Posterior vena cava (tissue), 2 donors: ENCODE data around the gene CCL4. TPM values are rescaled to one million over a fixed set of nuclear protein-coding genes. Genes with fewer than 3 reads are reported as not detected.
"Not testable (repeated sequence)": the region's sequence is repeated elsewhere in the genome, so short reads cannot be mapped to it uniquely, and the experiment has no call there.

Source experiments
- DNase-seq: peaks from one replicate; pipeline ENCODE4 v3.0.0-alpha.2; 2020; ENCODE audit warnings: low spot score
- intact Hi-C, 2 donors: fragments of 100-400 bp; cut with DNase I; formaldehyde crosslinking; loops; one replicate each; pipeline versions ENCODE4 v1.14.1 to v1.14.2; 2022 to 2023
- long read RNA-seq, 2 donors: library from polyadenylated mRNA; unstranded; transcript quantifications; one replicate each; pipeline ENCODE4 v2.0.0, GENCODE V29; 2020 to 2021
- total RNA-seq, 2 donors: library from RNA; stranded (reverse); fragmentation: NEBNext Ultra II Directional; extraction: Animal tissue kit (Norgen Biotek cat#: 25700); gene quantifications; one replicate each; pipeline ENCODE4 v1.2.1, GENCODE V29; 2021
- donor health status: DM: yes; HTN: yes; CAD: no.
- donor health status: DM: yes; HTN: yes; CAD: no.

The CCL4 gene
- total RNA-seq, result 1 to 10 TPM; 2.3 to 2.6 TPM
- long read RNA-seq, donor 1, partial matches to known transcripts, result 0 of 1 reads
- long read RNA-seq, donor 1, other reads (novel, unspliced or antisense), result 0 of 1 reads
- long read RNA-seq, donor 2, result 0 reads

- DNase-seq, intact Hi-C loops: not testable (repeated sequence)
Observed at GRCh38 chr17:36103401-36103975, at the start of gene CCL4. TSS of gene CCL4 (plus strand) at chr17:36103827. CDS start at chr17:36103906, 79 bp downstream.

- intact Hi-C loops, result no loop called here
- DNase-seq, result no peak
Observed at GRCh38 chr17:36055171-36055570, 48.5 kb upstream of the CCL4 start.

GRCh38 chr17:36055921-36056520, 47.6 kb upstream of the CCL4 start:
- intact Hi-C loops, result no loop called here
- DNase-seq, result no peak

GRCh38 chr17:36057911-36058310, 45.7 kb upstream of the CCL4 start:
- intact Hi-C loops, result no loop called here
- DNase-seq, result no peak

GRCh38 chr17:36059406-36059805, 44.2 kb upstream of the CCL4 start:
- intact Hi-C loops, result no loop called here
- no peak for DNase-seq

- no peak for DNase-seq
- intact Hi-C loops, result no loop called here
Observed at GRCh38 chr17:36060816-36061215, 42.8 kb upstream of the CCL4 start.

- DNase-seq, result no peak
- intact Hi-C loops, result no loop called here
Observed at GRCh38 chr17:36063786-36064541, 39.7 kb upstream of the CCL4 start, which contains the start of gene CCL18. TSS of gene CCL18 (plus strand) at chr17:36064272. CDS start at chr17:36064343, 71 bp downstream.

GRCh38 chr17:36066365-36066985, 37.2 kb upstream of the CCL4 start:
- DNase-seq, result no peak
- intact Hi-C loops, result no loop called here

GRCh38 chr17:36068524-36068923, 35.1 kb upstream of the CCL4 start:
- intact Hi-C loops, result no loop called here
- no peak for DNase-seq

GRCh38 chr17:36069136-36069535, 34.5 kb upstream of the CCL4 start:
- intact Hi-C loops, result no loop called here
- DNase-seq, result no peak

- DNase-seq, result no peak
- intact Hi-C loops, result no loop called here
Observed at GRCh38 chr17:36070427-36070826, 33.2 kb upstream of the CCL4 start.

- intact Hi-C loops, result no loop called here
- no peak for DNase-seq
Observed at GRCh38 chr17:36071751-36072150, 31.9 kb upstream of the CCL4 start.

GRCh38 chr17:36072431-36073121, 31.1 kb upstream of the CCL4 start:
- DNase-seq, result peak; percentile 89
- intact Hi-C loops, result no loop called here

- intact Hi-C loops, result no loop called here
Observed at GRCh38 chr17:36074365-36074764, 29.3 kb upstream of the CCL4 start.

GRCh38 chr17:36081681-36082471, 21.8 kb upstream of the CCL4 start:
- DNase-seq, intact Hi-C loops: not testable (repeated sequence)

More at GRCh38 chr17:36074365-36074764, 29.3 kb upstream of the CCL4 start:
- no peak for DNase-seq

- intact Hi-C loops, DNase-seq: not testable (repeated sequence)
Observed at GRCh38 chr17:36082482-36083120, 21.0 kb upstream of the CCL4 start.

- DNase-seq, intact Hi-C loops: not testable (repeated sequence)
Observed at GRCh38 chr17:36083691-36084090, 19.9 kb upstream of the CCL4 start.

- intact Hi-C loops, result no loop called here
- DNase-seq, result no peak
Observed at GRCh38 chr17:36085765-36086164, 17.9 kb upstream of the CCL4 start.
